Measurements from ENCODE around the gene PANK4.
A peak's percentile ranks its signal among the peaks of the same experiment; 100 is the strongest.
"Not testable (repeated sequence)": the region's sequence is repeated elsewhere in the genome, so short reads cannot be mapped to it uniquely, and the experiment has no call there.

Gene PANK4

DNA sequence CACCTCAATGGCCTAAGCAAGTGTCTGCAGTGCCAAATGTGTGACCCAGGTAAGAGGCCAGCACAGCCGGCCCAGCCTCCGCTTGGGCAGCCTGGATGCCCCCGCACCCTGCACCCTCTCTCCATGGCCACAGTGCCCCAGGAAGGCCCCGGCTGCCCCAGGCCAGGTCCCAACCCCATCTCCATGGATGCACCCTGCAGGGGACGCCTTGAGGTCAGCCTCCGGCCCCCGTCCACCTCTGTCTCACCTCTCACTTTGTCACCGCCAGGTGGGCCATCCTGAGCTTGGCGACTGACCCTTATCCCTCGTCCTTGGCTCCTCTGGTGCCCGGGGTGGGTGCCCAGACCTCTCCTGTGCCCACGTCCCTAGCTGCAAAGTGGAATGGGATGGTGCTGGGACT, 32.0 kb upstream of the PANK4 start:
- no peak for DNase-seq

DNA sequence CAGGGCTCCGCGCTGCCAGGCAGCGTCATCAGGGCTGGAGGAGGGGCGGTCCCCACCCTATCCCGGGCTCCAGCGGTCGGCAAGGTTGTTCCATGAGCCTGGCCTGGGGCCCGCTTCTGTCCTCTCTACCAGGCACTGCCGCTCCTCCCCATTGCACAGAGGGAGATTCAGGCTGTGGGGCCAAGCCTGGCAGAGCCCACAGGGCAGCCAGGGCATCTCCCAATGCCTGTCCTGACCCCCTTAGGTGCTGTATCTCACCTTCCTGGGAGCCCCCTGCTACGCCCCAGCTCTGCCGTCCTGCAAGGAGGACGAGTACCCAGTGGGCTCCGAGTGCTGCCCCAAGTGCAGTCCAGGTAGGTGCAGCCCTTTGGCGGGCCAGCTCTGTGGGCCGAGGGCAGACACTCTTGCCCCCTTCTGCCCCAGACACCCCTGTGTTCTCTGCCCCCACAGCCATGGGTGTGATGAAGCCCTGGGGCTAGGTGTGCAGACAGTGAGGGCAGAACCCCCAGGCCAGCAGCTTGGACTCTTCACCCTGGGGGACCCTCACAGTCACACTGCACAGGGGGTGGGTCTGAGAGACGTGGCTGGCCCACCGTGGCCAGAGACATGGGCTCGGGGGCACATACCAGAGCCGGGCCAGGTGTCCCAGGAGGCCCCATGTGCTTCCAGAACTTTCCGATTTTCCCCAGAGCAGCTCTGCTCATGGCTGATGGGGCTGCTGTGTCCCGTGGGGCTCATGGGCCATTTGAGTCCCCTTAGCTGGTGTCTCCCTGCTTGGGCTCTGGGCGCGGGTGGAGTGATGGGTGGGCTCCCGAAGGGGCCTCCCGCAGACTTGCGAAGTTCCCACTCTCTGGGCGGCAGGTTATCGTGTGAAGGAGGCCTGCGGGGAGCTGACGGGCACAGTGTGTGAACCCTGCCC, 31.3 kb upstream of the PANK4 start:
- DNase-seq: no peak

DNA sequence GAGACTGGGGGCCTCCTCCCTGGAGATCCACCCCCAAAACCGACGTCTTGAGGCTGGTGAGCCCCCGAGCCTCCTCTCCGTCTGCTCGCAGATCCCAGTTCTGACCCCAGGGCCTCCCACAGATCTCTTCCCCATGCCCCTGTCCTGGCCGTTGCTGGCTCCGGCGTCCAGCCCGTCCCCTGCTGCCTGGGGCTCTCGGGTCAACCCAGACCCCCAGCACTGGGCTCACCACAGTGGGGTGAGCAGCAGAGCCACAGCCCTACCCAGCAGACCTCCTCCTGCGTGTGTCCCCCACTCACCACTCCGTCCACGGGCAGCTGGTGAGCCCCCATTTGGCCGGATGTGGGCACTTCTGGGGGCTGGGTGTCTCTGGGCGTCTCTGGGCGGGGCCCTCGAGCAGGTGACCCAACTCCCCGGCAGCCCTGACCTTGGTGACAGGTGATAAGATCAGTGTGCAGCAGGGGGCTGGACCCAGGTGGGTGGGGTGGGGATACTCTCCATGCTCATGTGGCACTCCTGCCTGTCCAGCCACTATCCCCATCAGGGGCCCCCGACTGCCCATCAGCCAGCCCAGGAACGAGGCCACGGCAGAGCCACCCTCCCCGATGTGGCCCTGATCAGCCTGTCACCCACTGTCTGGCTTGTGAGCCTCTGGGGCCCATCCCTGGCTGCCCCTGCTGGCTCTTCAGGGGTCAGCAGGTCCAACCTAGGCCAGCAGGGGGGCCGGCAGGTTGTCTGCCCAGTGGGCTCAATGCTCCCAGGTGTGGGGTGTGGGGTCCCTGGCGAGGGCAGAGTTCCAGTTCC, 30.5 kb upstream of the PANK4 start:
- peak; percentile 81 for DNase-seq

DNA sequence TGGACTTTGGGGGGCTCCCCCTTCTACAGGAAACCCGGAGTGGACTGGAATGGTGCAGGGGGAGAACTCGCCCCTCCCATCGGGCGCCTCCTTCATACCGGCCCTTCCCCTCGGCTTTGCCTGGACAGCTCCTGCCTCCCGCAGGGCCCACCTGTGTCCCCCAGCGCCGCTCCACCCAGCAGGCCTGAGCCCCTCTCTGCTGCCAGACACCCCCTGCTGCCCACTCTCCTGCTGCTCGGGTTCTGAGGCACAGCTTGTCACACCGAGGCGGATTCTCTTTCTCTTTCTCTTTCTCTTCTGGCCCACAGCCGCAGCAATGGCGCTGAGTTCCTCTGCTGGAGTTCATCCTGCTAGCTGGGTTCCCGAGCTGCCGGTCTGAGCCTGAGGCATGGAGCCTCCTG, 29.9 kb upstream of the PANK4 start, which contains the start of gene TNFRSF14:
Gene TNFRSF14 (plus strand): TSS at position 95 of the 401 bp plus-strand sequence. CDS start 294 bp downstream, at position 389.
- DNase-seq: peak; percentile 89

DNA sequence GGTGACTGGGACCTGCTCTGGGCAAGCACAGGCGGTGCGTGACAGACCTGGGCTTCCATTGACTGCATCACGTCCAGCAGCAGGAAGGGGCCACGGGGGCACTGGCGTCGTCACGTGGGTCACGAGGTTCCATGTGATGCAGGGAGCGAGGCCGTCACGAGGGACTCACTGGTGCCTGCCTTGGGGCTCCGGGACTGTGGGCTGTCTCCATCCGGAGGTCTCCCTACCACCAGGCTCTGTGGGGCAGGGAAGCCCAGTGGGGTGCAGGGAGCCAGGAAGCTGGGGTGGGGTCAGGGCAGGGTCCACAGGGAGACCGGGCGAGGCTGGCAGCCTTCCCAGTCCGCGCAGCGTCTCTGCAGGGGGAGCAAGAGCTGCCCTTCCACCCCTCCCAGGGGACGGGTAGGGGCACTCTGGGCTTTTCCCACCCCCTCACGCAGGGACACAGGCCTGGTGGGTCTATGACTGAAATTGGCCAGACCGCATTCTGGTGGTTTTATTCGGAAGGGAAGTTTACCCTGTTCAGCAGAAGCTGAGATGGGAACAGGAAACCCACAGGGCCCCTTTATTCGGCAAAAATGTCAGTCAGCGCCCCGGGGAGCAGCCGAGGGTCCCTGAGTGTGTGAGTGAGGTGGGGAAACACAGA, 29.4 kb upstream of the PANK4 start:
- DNase-seq: peak; percentile 92

DNA sequence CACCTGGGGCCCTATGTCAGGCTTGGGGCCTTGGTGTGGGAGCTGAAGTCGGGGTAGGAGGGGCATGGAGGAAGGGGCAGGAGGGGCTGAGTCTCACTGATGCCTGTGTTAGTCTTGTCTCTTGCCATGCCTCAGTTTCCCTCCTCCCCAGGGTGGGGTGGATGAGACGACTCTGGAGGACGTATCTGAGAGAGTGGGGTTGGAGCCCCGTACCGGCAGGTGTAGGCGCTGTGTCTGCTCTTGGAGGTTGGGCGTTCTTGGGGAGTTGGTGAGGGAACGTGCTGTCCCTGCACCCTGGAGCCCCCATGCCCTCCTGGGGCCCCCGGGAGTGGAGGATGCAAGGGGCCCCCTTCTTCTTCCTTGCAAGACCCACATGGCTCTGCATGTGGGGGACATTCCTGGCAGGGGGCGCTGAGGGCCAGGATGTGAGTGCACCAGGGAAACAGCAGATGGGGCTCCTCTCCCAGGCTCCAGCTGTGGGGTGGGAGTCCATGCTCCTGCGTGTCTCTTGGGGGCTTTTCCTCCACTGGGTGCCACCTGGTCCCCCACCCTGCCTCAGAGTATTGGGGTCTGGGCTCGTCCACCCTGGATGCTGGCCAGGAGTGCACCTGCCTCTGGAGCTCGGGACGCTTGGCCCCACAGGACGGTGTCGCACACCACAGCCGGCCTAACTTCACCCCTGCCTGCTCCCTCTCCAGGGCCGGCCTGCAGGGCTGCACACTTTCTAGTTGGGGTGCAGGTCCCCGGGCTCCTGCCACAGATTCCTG, 28.4 kb upstream of the PANK4 start:
- peak; percentile 86 for DNase-seq

DNA sequence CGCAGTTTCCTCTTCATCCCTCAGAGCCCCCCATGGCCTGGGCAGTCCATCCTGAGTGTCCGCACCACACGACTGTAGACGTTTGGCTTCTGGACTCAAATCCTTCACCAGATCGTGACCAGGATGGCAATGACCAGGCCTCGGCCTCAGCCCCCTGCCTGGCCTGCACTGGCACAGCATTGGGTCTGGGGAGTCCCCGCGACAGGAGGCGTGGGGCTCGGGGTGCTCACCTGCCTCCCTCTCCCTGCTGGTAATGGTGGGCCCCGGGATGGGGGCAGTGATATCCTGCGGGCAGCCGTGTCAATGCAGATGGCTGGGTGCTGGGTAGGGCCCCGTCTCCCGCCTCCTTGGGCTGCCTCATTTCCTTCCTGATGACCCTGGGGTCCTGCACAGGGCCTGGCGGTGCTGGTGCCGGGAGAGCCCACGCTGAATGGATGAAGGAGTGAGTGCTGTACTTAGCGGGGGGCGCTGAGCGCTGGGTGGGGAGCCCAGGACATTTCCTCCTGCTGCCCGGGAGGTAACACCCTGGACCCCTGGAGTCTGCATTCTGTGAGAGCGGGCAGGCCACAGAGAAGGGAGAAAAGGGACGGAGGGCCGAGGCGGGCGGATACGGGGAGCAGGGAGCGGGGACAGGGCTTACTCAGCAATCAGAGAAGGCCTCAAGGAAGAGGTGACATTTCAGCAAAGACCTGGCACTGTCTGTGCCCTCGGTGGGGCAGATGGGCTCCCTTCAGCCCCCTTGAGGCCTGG, 27.6 kb upstream of the PANK4 start:
- DNase-seq: no peak

DNA sequence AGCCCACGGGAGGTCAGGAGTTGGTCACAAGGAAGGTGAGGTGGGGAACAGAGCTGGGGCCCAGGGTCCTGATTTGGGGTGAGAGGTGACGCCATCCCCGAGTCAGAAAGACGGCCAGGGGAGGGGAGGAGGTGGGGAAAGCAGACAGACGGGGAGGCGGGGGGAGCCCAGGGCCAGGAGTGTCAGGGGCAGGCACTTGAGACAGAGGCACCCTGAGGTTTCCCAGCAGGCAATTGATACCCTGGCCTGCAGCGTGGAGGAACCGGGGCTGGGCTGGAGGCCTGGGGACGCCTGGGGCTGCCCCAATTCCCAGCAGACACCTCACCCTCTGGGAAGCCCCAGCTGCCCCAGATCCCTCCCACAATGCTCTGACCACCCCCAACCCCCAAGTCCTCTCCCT, 26.7 kb upstream of the PANK4 start:
- DNase-seq: not testable (repeated sequence)

DNA sequence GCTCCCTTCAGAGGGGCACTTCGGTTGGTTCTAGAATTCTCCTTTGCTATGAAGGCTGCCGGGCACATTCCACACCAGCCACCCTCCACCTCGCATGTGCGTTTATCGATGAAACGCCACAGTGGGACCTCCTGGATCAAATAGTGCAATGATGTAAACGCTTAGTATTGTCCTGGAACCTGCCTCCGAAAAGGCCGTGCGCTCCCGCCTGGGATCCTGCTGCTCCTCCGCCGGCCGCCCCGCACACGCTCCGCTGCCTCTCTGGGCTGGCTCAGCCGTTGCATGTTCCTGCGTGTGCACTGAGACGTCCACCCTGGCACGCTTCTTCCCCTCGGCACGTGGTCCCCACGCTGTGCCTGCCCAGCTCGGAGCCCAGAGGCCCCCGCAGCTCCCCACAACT, 25.8 kb upstream of the PANK4 start:
- DNase-seq: no peak

DNA sequence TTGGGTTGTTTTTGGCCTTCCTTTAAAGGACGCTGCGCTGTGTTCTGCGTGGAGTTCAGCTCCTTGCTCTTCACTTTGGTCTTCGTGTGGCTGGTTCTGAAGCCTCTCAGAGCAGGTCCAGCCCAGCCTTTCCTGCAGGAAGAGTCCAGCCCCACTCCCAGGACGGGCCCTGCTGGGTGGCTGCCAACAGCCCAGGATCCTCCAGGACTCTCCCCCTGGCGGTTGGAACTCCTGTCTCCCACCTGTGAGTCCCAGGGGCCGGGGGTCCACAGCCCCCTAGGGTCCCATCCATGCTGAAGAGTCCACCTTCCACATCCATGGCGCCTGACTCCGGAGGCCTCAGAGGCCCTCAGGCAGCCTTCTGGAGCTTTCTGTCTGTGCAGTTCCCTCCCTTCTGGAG, 25.1 kb upstream of the PANK4 start:
- DNase-seq: not testable (repeated sequence)

DNA sequence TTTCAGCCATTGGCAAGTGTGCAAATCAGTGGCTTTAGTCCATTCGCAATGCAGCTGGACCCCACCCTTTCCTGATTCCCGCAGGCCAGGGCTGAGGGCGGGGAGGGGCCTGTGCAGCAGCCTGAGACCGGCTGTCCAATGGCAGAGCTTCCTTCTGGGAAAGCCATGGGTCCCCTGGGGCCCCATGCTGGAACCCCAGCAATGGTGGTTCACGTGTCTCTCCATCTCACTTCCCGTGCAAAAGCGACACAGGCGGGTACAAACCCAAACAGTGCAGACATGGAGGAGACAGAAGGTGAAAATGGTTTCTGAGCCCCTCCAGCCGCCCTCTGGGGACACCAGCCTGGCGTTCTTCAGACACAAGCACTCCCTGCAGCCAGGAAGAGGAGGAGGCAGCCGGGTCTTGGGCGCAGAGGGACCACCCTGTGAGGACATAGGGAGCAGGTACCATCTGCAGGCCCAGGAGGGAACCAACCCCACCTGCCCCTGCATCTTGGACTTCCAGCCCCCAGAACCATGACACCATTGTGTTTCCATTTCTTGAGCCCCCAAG, 24.0 kb upstream of the PANK4 start:
- DNase-seq: not testable (repeated sequence)

DNA sequence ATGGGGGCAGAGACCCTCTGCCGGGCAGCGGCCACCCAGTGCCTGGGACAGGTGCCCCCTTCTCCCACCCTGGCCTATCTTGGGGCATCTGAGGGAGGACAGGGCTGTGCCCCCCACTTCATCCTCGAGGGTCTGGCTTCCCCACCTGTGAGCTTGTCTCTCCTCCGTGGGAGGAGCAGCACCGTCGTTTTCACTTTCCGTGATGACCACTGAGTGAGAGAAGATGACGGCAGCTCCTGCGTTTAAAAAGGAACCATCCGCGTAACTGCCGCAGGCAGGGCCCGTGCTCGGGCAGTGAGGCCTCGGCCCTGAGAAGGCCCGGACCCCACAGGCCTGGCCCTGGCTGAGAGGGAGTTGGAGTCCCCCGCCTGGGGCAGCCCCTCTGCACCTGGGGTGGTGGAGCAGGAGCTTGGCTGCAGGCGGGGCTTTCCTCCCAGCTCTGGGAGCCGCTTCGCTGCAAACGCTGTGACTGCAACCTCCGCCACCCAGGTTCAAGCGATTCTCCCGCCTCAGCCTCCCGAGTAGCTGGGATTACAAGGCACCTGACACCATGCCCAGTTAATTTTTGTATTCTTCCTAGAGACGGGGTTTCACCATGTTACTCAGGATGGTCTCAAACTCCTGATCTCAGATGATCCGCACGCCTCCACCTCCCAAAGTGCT, 23.1 kb upstream of the PANK4 start:
- DNase-seq: not testable (repeated sequence)

DNA sequence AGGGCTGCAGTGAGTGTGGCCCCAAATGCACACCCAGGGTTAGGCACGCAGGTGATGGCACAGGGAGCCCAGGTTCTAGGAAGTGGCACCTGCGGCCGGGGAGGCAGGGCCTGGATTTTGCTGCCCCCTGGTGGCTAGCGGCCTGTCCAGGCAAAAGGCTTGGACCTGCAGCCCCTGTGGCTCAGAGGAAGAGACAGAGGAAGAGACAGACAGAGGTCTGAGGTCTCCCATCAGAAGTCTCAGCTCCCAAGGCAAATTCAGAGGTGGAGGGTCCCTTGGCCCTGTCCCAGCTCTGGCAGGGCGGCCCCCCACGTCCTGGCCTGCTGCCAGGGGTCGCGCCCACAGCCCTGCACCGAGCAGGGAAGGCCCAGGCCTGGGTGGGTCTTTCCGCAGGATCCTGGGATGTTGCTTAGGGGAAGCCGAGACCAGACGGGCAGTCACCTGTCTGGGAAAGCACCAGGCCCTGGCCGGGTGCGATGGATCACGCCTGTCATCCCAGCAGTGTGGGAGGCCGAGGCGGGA, 21.7 kb upstream of the PANK4 start:
- peak; percentile 95 for DNase-seq

DNA sequence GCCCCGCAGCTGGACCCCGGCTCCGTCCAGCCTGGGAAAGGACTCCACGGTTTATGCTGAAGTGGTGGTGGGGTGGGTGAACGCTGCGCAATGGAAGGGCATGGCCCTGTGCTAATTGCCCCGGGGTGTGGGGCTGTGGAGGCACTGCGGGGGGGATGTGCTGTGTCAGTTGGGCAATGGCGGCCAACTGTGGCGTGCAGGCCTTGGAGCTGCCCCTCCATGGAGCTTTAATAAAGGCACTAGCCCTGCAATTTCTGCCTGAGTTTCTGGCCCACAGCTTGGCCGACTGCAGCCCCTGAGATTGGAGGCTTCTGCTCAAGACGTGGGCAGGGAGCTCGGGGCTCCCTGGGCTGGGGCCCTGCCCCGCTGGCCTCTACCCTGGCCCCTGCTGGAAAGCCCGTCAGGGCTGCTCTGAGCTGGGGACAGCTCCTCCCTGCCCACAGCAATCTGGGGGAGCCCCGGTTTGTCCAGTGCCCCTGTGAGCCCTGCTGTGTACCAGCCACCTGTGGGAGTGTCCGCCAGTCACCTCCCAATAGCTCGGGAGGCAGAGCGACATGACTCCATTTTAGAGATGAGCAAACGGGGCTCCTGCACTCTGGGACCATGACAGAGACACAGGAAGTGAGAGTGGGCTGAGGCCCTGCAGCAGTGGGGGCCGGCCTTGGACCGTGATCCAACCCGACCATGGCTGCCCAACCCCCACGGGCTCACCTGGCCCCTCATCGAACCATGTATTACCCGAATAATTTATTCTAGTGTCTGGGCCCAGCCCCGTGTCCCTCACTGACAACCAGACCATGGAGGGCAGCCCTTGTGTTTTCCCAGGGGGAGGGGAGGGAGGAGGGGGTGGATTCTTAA, 21.0 kb upstream of the PANK4 start:
- no peak for DNase-seq

DNA sequence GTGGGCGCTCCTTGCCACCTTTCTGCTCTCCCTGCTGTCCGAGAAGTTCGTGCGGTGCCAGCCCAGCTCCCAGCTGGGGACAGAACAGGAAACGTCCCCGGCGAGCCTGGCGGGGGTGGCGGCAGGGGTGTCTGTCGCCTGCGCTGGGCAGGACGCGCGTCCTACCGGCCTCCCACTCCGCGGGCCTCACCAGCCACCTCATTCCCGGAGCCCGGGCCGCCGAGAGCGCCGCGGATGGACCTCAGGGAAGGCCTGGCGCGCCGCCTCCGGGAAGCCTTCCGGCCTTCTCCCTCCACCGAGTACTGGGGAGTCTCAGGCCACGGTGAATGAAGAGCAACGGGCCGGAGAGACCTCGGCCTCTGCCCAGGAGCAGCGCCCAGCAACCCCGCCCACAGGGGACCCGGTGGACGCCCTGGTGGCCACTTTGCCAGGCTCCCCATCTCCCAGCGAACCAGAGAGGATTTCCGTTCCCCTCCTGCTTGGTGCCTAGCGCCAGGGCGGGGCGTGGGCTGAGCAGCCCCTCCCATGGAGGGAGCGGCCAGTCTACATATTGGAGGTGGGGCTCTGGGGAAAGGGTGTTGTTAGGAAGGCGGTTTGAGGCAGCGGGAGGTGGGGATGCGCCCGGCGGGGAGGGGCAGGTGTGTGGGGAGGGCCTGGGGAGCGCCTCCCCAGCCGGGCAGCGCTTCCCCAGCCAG, 20.3 kb upstream of the PANK4 start:
- DNase-seq: peak; percentile 88

DNA sequence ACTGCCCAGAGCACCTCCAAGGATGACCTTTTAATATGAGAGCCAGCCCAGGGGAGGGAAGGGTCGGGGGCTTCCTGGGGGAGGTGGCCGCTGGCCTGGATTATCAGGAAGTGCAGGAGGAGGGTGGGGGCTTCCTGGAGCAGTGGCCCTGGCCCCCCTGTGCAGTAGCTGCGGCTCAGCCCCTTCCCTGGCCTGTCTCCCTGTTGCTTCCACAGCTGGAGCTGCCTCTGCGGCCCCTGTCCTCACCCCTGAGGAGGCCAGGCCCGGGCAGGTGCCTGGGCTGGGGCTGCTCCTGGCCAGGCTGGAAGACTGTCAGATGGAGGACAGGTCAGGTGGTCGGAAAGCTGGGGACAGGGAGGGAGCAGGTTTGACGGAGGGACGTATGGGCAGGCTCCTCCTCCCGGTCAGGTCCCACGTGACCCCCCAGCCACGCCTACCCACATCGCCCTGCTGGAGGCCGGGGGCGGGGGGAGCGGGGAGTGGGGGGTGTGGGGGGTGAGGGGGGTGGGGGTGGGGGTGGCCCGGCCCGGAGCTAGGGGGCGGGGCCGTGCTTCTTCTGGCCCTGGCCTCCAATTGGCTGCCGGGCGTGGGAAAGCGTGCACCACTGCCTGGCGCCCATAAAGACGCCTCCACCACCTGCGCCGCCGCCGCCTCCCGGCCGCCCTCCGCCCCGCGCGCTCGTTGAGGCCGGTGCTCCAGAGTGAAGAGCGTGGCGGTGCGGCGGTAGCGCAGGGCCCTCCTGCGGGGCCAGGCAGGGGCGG, 19.5 kb upstream of the PANK4 start:
- DNase-seq: peak; percentile 90

DNA sequence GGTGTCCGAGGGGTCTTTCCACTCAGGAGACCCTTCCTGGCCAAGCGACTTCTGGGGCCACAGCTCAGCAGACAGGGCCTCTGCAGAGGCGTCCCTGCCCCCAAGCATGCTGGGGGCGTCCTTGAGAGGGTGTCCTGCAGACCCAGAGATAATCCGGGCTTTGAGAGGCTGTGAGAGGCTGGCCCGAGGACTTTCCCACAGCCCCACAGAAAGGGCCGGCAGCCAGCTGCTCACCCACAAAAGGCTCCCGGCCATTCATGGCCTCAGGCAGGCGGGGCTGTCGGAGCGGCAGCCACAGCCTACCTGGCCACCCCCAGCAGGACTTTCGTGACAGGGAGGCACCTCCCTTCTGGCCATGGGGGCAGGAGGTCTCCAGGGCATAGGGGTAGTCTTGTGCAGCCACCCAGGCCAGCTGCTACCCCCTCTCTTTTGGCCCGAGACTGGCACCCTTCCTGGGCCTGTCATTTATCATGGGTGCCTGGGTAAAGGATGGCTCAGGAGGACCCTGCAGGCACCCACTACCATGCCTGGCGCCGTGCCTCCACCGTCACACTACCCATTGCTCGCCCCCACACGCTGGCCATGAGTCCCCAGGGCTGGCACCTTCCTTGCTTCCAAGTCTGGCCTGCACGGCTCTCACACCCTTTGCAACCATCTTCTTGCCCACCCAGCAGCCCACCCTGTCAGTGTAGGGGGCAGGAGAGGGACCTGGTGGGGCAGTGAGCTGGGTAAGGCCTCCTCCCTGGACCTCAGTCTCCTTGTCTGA, 18.7 kb upstream of the PANK4 start:
- DNase-seq: no peak

Data from activated CD8-positive, alpha-beta memory T cell treated with anti-CD3 and anti-CD28 coated beads for 24 hours (primary cell).